DMS 273 treated with DMSO at 0.1 percent for 48 hours (cell line): Measurements from ENCODE around the gene ANP32E.

ENCODE experiments used
- DNase-seq: peaks from one replicate; lab custom pipeline; 2025; lab: John Stamatoyannopoulos, UW

Gene ANP32E

GRCh38 chr1:150235852-150236613 is at the start of gene ANP32E:
ANP32E (minus strand) TSS chr1:150236112; CDS start chr1:150235786, 326 bp downstream.
- peak; percentile 100 for DNase-seq

GRCh38 chr1:150283260-150283659 is 47.3 kb upstream of the ANP32E start:
- DNase-seq: no peak

GRCh38 chr1:150282558-150282958 is 46.6 kb upstream of the ANP32E start:
- DNase-seq: no peak

- DNase-seq: peak; percentile 99
Measured at GRCh38 chr1:150281758-150282557, 46.0 kb upstream of the ANP32E start, which contains the start of gene CIART. CIART (plus strand) TSS chr1:150282554; CDS start chr1:150283268, 714 bp downstream.

- peak; percentile 71 for DNase-seq
Measured at GRCh38 chr1:150281221-150281757, 45.4 kb upstream of the ANP32E start.

GRCh38 chr1:150280138-150280707 is 44.3 kb upstream of the ANP32E start:
- DNase-seq: no peak

- DNase-seq: no peak
Measured at GRCh38 chr1:150273311-150273710, 37.4 kb upstream of the ANP32E start.

- no peak for DNase-seq
Measured at GRCh38 chr1:150271291-150271959, 35.5 kb upstream of the ANP32E start.

GRCh38 chr1:150269451-150269850 is 33.5 kb upstream of the ANP32E start:
- DNase-seq: no peak

GRCh38 chr1:150268705-150269403 is 32.9 kb upstream of the ANP32E start, which contains the start of gene APH1A:
APH1A (minus strand) TSS chr1:150269016; CDS start chr1:150268810, 206 bp downstream.
- DNase-seq: peak; percentile 90

- DNase-seq: no peak
Measured at GRCh38 chr1:150268340-150268704, 32.4 kb upstream of the ANP32E start.

GRCh38 chr1:150267896-150268295 is 32.0 kb upstream of the ANP32E start:
- no peak for DNase-seq

- DNase-seq: no peak
Measured at GRCh38 chr1:150263549-150263948, 27.6 kb upstream of the ANP32E start.

GRCh38 chr1:150262388-150263320 is 26.7 kb upstream of the ANP32E start:
- no peak for DNase-seq

- DNase-seq: no peak
Measured at GRCh38 chr1:150261367-150261766, 25.5 kb upstream of the ANP32E start.

GRCh38 chr1:150259758-150260669 is 24.1 kb upstream of the ANP32E start:
- DNase-seq: peak; percentile 66

- no peak for DNase-seq
Measured at GRCh38 chr1:150259217-150259616, 23.3 kb upstream of the ANP32E start.

- peak; percentile 15 for DNase-seq
Measured at GRCh38 chr1:150257624-150258585, 22.0 kb upstream of the ANP32E start, which contains the start of gene CA14. CA14 (plus strand) TSS chr1:150257774; CDS start chr1:150258129, 355 bp downstream.
